Heart right ventricle (tissue), 16 donors: ENCODE results near the gene ANKRD33. TPM values are rescaled to one million over a fixed set of nuclear protein-coding genes. Genes with fewer than 3 reads are reported as not detected.
A peak's percentile ranks its signal among the peaks of the same experiment; 100 is the strongest.

ENCODE experiments used
- ATAC-seq, 8 donors: fragments of 200-7000 bp; cut with Tn5 transposase; one replicate each; pipeline ENCODE4 v1.9.1; 2020; ENCODE audit warnings: mild to moderate bottlenecking in 8 of 8, moderate library complexity in 8 of 8, moderate number of reproducible peaks in 1 of 8
- DNase-seq, 2 donors: peaks; one replicate each; pipeline ENCODE4 v3.0.0-alpha.2; 2020
- H3K27ac ChIP-seq, 10 donors: fragments of 200-600 bp; sonication (generic) in 2 of 10; one replicate each; pipeline versions ENCODE4 v1.5.0 to v1.8.0; 2020 to 2022; ENCODE audit warnings: mild to moderate bottlenecking in 3 of 10
- H3K27me3 ChIP-seq, 7 donors: fragments of 200-600 bp; one replicate each; pipeline ENCODE4 v1.8.0; 2021 to 2022; ENCODE audit warnings: mild to moderate bottlenecking in 2 of 7
- H3K36me3 ChIP-seq, 9 donors: fragments of 200-600 bp; sonication (generic) in 1 of 9; one replicate each; pipeline versions ENCODE4 v1.5.0 to v1.8.0; 2020 to 2022; ENCODE audit warnings: mild to moderate bottlenecking in 2 of 9
- H3K4me1 ChIP-seq, 9 donors: fragments of 200-600 bp; sonication (generic) in 1 of 9; one replicate each; pipeline versions ENCODE4 v1.5.0 to v1.8.0; 2020 to 2022; ENCODE audit warnings: mild to moderate bottlenecking in 4 of 9
- H3K4me3 ChIP-seq, 10 donors: fragments of 200-600 bp; sonication (generic) in 2 of 10; one replicate each; pipeline versions ENCODE4 v1.5.0 to v1.8.0; 2020 to 2022; ENCODE audit warnings: mild to moderate bottlenecking in 7 of 10, moderate library complexity in 2 of 10
- H3K9me3 ChIP-seq, 11 donors: fragments of 200-600 bp in 10 of 11; sonication (generic) in 2 of 11; one replicate each; pipeline versions ENCODE4 v1.5.0 to v1.8.0; 2013 to 2022; ENCODE audit warnings: mild to moderate bottlenecking in 2 of 11, control low read depth in 1 of 11, moderate library complexity in 1 of 11
- CTCF ChIP-seq, 9 donors: fragments of 200-600 bp; sonication (generic) in 2 of 9; IDR thresholded peaks; one replicate each; pipeline versions ENCODE4 v1.5.0 to v1.8.0; 2021 to 2022; ENCODE audit warnings: antibody characterized with exemption in 9 of 9, mild to moderate bottlenecking in 5 of 9, moderate library complexity in 1 of 9
- WGBS, 2 donors: extraction: QIAGEN DNeasy Blood & Tissue Kit; methylation state at CpG; one replicate each; pipeline ENCODE4 v1.1.7; 2013; ENCODE audit warnings: inconsistent platforms in 1 of 2; 5-methylcytosine and 5-hydroxymethylcytosine counted together
- intact Hi-C, 10 donors: fragments of 100-400 bp; cut with DNase I; formaldehyde crosslinking; loops; one replicate each; pipeline versions ENCODE4 v1.11.1 to v1.14.2; 2022
- polyA plus RNA-seq, 2 donors: library from polyadenylated mRNA; stranded (reverse); fragments of 200-250 nt; gene quantifications; one replicate each; pipeline ENCODE4 v1.2.3, GENCODE V29; 2013
- total RNA-seq, 10 donors: library from RNA; stranded (reverse); fragmentation: NEBNext Ultra II Directional in 3 of 10; extraction: Animal tissue kit (Norgen Biotek cat#: 25700) in 3 of 10; gene quantifications; one replicate each; pipeline versions ENCODE4 v1.2.1 to v1.2.4, GENCODE V29; 2021 to 2023
- donor health status: Arrhythmogenic right ventricular cardiomyopathy.
- donor health status: ischemic (EF 13 %, LVEDD 7.1; RV severe dilation, severe dysfunction).
- donor health status: healthy with polysubstance abuse.
- donor health status: DM: no; HTN: yes; CAD: no.
- donor health status: DM: no; HTN: no; CAD: no.
- donor health status: ischemic (EF 25% LVEDD 6.9; RV normal size, moderate dysfunction).
- donor health status: ischemic (EF 25% LVEDD 5.7; RV mildly dilated, moderate dysfunction).
- donor health status: healthy.
- donor health status: DM: yes; HTN: yes; CAD: no.
- donor health status: Ischemic cardiomyopathy.
- donor health status: ischemic (EF 35%, LVEDD 5.7; RV mildly dilated, moderate dysfunction).
- donor health status: nonischemic (EF 11% LVEDD 7.7; RV severe dilation, severe dysfunction).
- donor health status: DM: yes; HTN: yes; CAD: no.
- donor health status: PGD.
- donor health status: ischemic (EF 29% LVEDD 5.4; RV normal size, mild dysfunction).
- donor health status: nonischemic (EF 23%, LVEDD 6.1; RV moderate dilation, normal function).

Gene ANKRD33
- total and polyA plus RNA-seq, 12 donors: 0.01 TPM; not detected in 11

- Histone ChIP-seq H3K4me1 (peaks cover 21 to 57% (median 54%) of the 10 kb centered on the region in 9 donors), H3K36me3 (no peaks in the 10 kb centered on the region), H3K9me3 (peaks cover 0 to 4% (median 0%) of the 10 kb centered on the region in 11 donors), H3K27me3 (peaks cover 0 to 25% (median 11%) of the 10 kb centered on the region in 7 donors), H3K27ac (peak overlapping the region; percentile 90 to 98 (median 94)), H3K4me3 (peak overlapping the region in 1 of 10 donors; percentile 78)
- ATAC-seq: peak; percentile 35 to 77 (median 70)
- intact Hi-C loops: loop anchor here in 1 of 10 donors (5.0 kb wide), 1 partner anchor 72 kb away; no protein-coding TSS in a partner anchor
- DNase-seq: no peak
- TF ChIP-seq CTCF (IDR thresholded peaks at IDR 0.05): no peak
Measured at GRCh38 chr12:51904951-51905470, 17.1 kb downstream of the ANKRD33 start.

DNA sequence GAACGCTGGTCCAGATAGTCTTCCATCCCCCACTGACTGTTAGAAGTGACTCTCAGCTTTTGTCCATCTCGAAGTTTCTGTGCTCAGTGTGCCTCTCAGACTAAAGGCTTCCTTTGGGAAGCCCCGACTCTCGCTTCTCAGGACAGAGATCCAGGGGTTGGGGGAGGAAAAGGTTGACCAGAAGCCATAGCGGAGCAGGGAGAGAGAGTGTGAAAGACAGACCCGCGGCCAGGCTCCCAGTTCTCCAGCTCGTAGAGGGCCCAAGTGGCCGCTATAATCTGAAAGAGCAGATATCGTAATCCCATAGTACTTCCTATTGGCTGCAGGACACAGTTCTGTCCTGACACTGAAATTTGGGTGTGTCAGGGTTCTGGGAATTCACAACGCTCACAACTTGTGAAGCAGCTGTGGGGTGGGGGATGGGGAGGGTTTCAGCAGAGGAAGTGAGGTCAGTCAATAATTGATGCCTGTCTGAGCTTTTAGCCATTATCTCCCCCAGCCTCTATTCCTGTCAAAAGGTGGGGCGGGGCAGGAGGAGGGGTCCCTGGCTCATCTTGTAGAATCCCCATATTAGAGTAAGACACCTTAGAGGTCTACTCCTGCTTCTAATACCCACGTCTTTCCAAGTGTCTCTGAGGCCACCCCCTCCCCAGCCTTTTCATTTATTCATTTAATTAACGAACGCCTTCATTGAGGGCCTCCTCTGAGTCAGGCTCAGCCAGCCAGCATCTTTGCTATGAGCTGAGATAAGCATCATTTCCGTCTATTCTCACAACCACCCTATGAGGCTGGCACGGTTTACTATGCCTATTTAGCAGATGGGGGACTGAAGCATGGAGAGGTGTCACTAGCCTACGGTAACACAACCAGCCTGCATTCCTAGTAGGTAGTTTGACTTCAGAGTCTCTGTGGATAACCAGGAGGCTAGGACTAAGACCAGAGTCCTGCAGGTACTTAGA lies 17.8 kb downstream of the ANKRD33 start:
- H3K27ac ChIP-seq: peak overlapping the region; percentile 90 to 98 (median 94)
- ATAC-seq: peak; percentile 71 to 84 (median 80)
- no peaks in the 10 kb centered on the region for H3K36me3 ChIP-seq
- H3K9me3 ChIP-seq: peaks cover 0 to 4% (median 0%) of the 10 kb centered on the region in 11 donors
- TF ChIP-seq CTCF (IDR thresholded peaks at IDR 0.05): no peak
- 32 to 42% methylated on average over 18 of the region's 18 CpGs for WGBS, 2 donors
- intact Hi-C loops: loop anchor here in 1 of 10 donors (5.0 kb wide), 1 partner anchor 72 kb away; no protein-coding TSS in a partner anchor
- peak; percentile 72 to 89 for DNase-seq
- peaks cover 0 to 25% (median 11%) of the 10 kb centered on the region in 7 donors for H3K27me3 ChIP-seq
- peaks cover 27 to 64% (median 61%) of the 10 kb centered on the region in 9 donors for H3K4me1 ChIP-seq
- peak overlapping the region in 8 of 10 donors; percentile 58 to 78 (median 70) for H3K4me3 ChIP-seq

DNA sequence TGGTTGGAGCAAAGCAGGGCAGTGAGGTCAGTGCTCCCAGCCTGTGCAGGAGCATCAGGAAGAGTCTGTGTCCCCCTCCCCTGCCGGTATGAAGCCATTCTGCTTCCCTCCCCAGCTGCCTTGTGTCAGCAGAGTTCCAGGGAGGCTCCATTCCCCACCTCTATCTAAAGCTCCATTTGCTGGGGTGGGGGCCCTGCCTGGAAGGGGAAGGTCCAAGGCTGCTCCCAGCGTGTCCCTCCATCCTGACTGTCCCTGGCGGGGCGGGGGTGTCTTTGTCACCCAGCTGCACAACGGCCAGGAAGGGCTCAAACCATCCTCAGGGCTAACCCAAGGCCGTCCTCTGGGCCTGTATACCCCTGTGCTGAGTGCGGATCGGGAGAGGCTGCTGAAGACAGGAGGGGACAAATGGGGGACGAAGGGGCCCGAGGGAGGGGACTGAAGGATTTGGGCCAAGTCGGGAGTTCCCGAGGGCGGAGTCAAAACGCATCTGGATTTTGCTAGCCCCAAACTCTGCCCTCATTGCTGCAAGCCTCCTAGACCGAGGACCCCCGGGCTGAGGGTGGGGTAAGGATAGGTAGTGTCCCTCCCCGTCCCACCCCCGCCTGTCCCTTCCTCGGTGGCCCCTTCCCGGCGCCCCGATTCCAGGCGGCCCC lies 18.7 kb downstream of the ANKRD33 start:
- Histone ChIP-seq H3K4me1 (peaks cover 30 to 72% (median 70%) of the 10 kb centered on the region in 9 donors), H3K4me3 (peak overlapping the region; percentile 58 to 78 (median 70)), H3K27ac (peak overlapping the region; percentile 90 to 98 (median 94)), H3K36me3 (peaks cover 0 to 5% (median 0%) of the 10 kb centered on the region in 9 donors), H3K27me3 (peaks cover 0 to 25% (median 11%) of the 10 kb centered on the region in 7 donors), H3K9me3 (peaks cover 0 to 4% (median 0%) of the 10 kb centered on the region in 11 donors)
- intact Hi-C loops: loop anchor here in 1 of 10 donors (5.0 kb wide), 1 partner anchor 71 kb away; no protein-coding TSS in a partner anchor
- no peak for TF ChIP-seq CTCF (IDR thresholded peaks at IDR 0.05)
- peak; percentile 5 to 35 (median 12) for ATAC-seq
- WGBS, 2 donors: 20 to 22% methylated on average over 21 to 23 of the region's 23 CpGs
- no peak for DNase-seq
